Breast epithelium (tissue), 4 donors: ENCODE measurements around the gene ZNF428. TPM values are rescaled to one million over a fixed set of nuclear protein-coding genes. Genes with fewer than 3 reads are reported as not detected.

Experiments
- DNase-seq, 2 donors: peaks; one replicate each; pipeline ENCODE4 v3.0.0-alpha.2; 2019; ENCODE audit warnings: low spot score in 2 of 2
- H3K27ac ChIP-seq, 2 donors: fragments of 200-600 bp; sonication (generic) in 1 of 2; one replicate each; pipeline ENCODE4 v1.5.1; 2016 to 2019; ENCODE audit warnings: mild to moderate bottlenecking in 1 of 2
- H3K27me3 ChIP-seq, 2 donors: fragments of 200-600 bp; sonication (generic) in 1 of 2; one replicate each; pipeline versions ENCODE4 v1.5.1 to v1.6.0; 2017 to 2019; ENCODE audit warnings: control low read depth in 1 of 2, mild to moderate bottlenecking in 1 of 2
- H3K36me3 ChIP-seq: fragments of 200-600 bp; one replicate; pipeline ENCODE4 v1.5.1; 2019
- H3K4me1 ChIP-seq, 2 donors: fragments of 200-600 bp; sonication (generic); one replicate each; pipeline ENCODE4 v1.5.1; 2016 to 2019; ENCODE audit warnings: control low read depth in 1 of 2
- H3K4me3 ChIP-seq, 3 donors: fragments of 200-600 bp; sonication (generic); 1 replicate in 2 of 3; 2 replicates in 1 of 3; pipeline ENCODE4 v1.5.1; 2016 to 2019; ENCODE audit warnings: mild to moderate bottlenecking in 3 of 3, moderate library complexity in 2 of 3
- H3K9me3 ChIP-seq, 2 donors: fragments of 200-600 bp; sonication (generic) in 1 of 2; one replicate each; pipeline ENCODE4 v1.5.1; 2016 to 2019; ENCODE audit warnings: control low read depth in 1 of 2
- CTCF ChIP-seq, 3 donors: fragments of 450-650 bp; IDR thresholded peaks; one replicate each; pipeline ENCODE4 v1.5.1; 2016 to 2017; ENCODE audit warnings: antibody characterized with exemption in 3 of 3, mild to moderate bottlenecking in 3 of 3, moderate library complexity in 3 of 3
- POLR2A ChIP-seq: fragments of 450-650 bp; IDR thresholded peaks from one replicate; pipeline ENCODE4 v1.6.1; 2016; ENCODE audit warnings: antibody characterized with exemption, mild to moderate bottlenecking, moderate library complexity
- POLR2AphosphoS5 ChIP-seq, 3 donors: sonication (generic); formaldehyde crosslinking; IDR thresholded peaks; one replicate each; pipeline ENCODE4 v1.6.1; 2017; ENCODE audit warnings: antibody characterized with exemption in 3 of 3
- intact Hi-C: fragments of 100-400 bp; cut with DNase I; formaldehyde crosslinking; loops from one replicate; pipeline ENCODE4 v1.15.1; 2023; ENCODE audit warnings: low total_unique reads
- total RNA-seq, 3 donors: library from RNA; depleted of rRNA; stranded (reverse); fragments of >200 nt; gene quantifications; one replicate each; pipeline ENCODE4 v1.1.0, GENCODE V29; 2016

Gene ZNF428
- total RNA-seq, 3 donors from 2014 or later, result 24.7 to 31.1 (median 28.2) TPM

DNA sequence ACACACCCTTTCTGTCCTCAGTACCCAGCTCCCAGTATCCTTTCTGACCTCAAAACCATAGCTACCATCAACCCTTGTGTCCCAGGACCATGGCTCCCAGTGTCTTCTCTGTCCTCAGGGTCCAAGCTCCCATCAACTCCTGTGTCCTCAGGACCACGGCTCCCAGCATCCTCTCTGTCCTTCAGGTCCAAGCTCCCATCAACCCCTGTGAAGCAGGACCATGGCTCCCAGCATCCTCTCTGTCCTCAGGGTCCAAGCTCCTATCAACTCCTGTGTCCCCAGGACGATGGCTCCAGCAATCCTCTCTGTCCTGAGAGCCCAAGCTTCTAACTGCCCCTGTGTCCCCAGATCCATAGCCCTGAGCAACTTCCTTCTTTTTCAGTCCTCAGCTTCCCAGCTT is 21.9 kb upstream of the ZNF428 start:
- intact Hi-C loops, result no loop called here
- H3K36me3 ChIP-seq, result no peaks in the 10 kb centered on the region
- H3K4me1 ChIP-seq, result no peaks in the 10 kb centered on the region
- H3K27ac ChIP-seq, result no peak overlapping the region
- no peak for DNase-seq
- H3K9me3 ChIP-seq, result no peaks in the 10 kb centered on the region
- no peak overlapping the region for H3K4me3 ChIP-seq
- H3K27me3 ChIP-seq, result no peaks in the 10 kb centered on the region
- no peak for TF ChIP-seq POLR2AphosphoS5 (IDR thresholded peaks at IDR 0.05)
- TF ChIP-seq POLR2A, result no peak
- no peak for TF ChIP-seq CTCF (IDR thresholded peaks at IDR 0.05)

- no peaks in the 10 kb centered on the region for H3K9me3 ChIP-seq
These were observed 21.0 kb upstream of the ZNF428 start for GRCh38 chr19:43640424-43640757.

DNA sequence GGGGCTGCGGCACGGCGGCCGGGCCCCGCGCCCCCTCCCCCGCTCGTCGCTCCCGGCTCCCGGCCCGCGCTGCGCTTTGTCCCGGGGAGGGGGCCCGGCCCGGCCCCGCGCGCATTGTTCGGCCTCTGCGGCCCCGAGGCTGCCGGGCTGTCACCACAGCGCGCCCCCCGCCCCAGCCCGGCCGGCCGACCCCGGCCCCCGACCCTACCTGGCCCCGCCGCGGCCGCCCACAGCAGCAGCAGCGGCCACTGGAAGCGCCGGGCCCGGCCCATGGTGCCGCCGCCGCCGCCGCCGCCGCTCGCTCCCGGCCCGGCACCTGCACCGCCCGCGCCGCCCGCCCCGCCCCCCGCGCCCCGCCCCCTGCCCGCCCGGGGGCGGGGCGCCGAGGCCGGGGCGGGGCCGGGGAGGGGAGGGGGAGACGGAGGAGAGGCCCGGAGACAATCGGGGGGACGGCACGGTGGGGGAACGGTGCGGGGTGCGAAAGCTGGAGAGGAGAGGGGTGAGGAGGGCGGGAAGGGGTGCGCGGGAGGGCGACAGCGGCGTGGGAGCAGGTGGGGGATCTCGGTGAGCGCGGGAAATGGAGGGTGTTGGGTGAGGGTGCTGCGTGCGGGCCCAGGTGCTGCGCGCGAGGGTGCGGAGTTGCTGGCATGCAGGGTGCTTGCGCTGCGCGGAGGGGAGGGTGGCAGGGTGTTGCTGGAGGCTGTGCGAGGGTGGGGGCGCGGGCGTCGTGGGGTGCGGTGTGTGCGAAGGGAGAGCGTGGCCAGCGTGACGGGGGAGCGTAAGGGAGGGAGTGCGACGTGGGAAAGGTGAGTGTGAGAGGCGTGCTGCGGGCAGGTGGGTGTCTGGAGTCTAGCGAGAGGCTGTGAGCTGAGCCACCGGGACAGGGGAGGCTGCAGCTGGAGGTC is 20.3 kb upstream of the ZNF428 start, which contains the start of gene CADM4:
TSS of gene CADM4 (minus strand) at position 332 of the 905 bp plus-strand sequence. CDS start at position 272, 60 bp downstream.
- no peak for TF ChIP-seq POLR2AphosphoS5 (IDR thresholded peaks at IDR 0.05)
- TF ChIP-seq CTCF (IDR thresholded peaks at IDR 0.05), result no peak
- TF ChIP-seq POLR2A, result no peak
- Histone ChIP-seq H3K36me3 (no peaks in the 10 kb centered on the region), H3K4me3 (peak within 1 kb of the TSS; percentile 40 to 77 (median 69)), H3K4me1 (no peaks in the 10 kb centered on the region), H3K27ac (peak within 1 kb of the TSS; percentile 66 to 80), H3K27me3 (no peaks in the 10 kb centered on the region), H3K9me3 (no peaks in the 10 kb centered on the region)
- intact Hi-C loops, result no loop called here
- peak; percentile 27 to 54 for DNase-seq

More at GRCh38 chr19:43640424-43640757, 21.0 kb upstream of the ZNF428 start:
- peak overlapping the region in 1 of 2 donors; percentile 15 for H3K27ac ChIP-seq
- no peaks in the 10 kb centered on the region for H3K27me3 ChIP-seq
- DNase-seq, result no peak
- no peaks in the 10 kb centered on the region for H3K36me3 ChIP-seq
- peak overlapping the region; percentile 40 to 77 (median 69) for H3K4me3 ChIP-seq
- intact Hi-C loops, result no loop called here
- H3K4me1 ChIP-seq, result no peaks in the 10 kb centered on the region
- no peak for TF ChIP-seq CTCF (IDR thresholded peaks at IDR 0.05)
- TF ChIP-seq POLR2AphosphoS5 (IDR thresholded peaks at IDR 0.05), result no peak
- no peak for TF ChIP-seq POLR2A

GRCh38 chr19:43638995-43639518 is 19.6 kb upstream of the ZNF428 start:
- H3K4me1 ChIP-seq, result no peaks in the 10 kb centered on the region
- no peak for TF ChIP-seq POLR2A
- TF ChIP-seq CTCF (IDR thresholded peaks at IDR 0.05), result no peak
- TF ChIP-seq POLR2AphosphoS5 (IDR thresholded peaks at IDR 0.05), result no peak
- intact Hi-C loops, result no loop called here
- no peaks in the 10 kb centered on the region for H3K27me3 ChIP-seq
- no peaks in the 10 kb centered on the region for H3K9me3 ChIP-seq
- no peaks in the 10 kb centered on the region for H3K36me3 ChIP-seq
- no peak for DNase-seq
- H3K27ac ChIP-seq, result peak overlapping the region; percentile 66 to 80
- peak overlapping the region; percentile 7 to 77 (median 69) for H3K4me3 ChIP-seq
